COLO668 (cell line): ENCODE measurements around the gene PKLR.
A peak's percentile ranks its signal among the peaks of the same experiment; 100 is the strongest.

ENCODE experiments used
- DNase-seq: peaks from one replicate; lab custom pipeline; 2025; ENCODE audit not compliant: unreplicated experiment; lab: John Stamatoyannopoulos, UW

The PKLR gene

DNA sequence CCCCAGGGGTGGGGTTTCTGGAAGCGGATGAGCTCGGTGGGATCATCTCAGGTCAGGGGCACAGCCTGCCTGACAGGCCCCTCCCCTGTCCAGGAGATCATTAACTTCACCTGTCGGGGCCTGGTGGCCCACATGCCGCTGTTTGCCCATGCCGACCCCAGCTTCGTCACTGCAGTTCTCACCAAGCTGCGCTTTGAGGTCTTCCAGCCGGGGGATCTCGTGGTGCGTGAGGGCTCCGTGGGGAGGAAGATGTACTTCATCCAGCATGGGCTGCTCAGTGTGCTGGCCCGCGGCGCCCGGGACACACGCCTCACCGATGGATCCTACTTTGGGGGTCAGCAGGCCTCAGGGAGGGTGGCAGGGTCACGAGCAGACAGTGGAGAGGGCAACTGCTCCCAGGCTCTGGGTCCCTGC lies 15.6 kb downstream of the PKLR start:
- no peak for DNase-seq

DNA sequence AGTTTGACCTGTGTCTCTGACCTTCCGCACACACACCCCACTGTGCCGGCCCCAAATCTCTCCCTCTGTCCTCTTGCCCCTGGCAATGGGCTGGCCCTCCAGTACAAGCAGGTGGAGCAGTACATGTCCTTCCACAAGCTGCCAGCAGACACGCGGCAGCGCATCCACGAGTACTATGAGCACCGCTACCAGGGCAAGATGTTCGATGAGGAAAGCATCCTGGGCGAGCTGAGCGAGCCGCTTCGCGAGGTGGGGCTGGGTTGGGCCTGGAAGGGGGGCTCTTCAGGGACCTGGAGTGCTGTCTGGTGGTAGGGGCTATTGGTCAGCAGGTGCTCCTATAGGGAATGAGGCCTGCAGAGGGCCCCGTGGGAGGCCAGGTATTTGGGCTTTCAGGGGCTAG lies 16.2 kb downstream of the PKLR start:
- no peak for DNase-seq

DNA sequence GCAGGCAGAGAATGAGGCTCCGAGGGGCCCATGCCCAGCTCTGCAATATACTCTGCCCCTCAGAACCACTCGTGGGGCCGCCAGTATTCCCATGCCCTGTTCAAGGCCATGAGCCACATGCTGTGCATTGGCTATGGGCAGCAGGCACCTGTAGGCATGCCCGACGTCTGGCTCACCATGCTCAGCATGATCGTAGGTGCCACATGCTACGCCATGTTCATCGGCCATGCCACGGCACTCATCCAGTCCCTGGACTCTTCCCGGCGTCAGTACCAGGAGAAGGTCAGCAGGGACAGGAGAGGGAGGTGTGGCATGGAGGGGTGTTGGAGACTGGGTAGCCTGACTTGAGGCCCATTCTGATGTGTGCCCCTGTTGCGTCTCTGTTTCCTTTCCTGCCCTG lies 16.8 kb downstream of the PKLR start:
- DNase-seq = no peak

- DNase-seq = no peak
Observed at GRCh38 chr1:155282488-155283091, 18.6 kb downstream of the PKLR start.

GRCh38 chr1:155279268-155279667 lies 22.0 kb downstream of the PKLR start:
- no peak for DNase-seq

DNA sequence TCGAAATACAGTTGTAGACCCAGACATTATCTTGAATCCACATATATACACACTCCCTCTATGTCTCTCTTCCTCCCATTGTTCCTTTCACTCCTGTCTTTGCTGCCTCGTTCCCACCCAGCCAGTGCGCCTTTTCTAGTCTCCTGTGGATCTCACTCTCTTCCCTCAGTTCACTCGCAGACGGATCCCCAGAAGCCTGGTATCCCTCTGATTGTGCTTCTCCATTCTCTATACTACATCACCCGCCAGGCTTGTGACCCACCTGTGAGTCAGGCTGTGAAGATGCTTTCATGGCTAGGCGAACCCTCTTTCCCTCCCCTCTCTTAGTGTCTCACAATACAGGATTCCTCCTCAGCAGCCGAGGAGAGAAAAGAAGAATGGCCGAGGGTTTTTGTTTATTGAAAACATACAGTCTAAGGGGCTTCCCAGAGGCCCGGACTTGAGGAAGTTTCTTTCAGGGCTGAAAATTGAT lies 22.5 kb downstream of the PKLR start:
- no peak for DNase-seq

DNA sequence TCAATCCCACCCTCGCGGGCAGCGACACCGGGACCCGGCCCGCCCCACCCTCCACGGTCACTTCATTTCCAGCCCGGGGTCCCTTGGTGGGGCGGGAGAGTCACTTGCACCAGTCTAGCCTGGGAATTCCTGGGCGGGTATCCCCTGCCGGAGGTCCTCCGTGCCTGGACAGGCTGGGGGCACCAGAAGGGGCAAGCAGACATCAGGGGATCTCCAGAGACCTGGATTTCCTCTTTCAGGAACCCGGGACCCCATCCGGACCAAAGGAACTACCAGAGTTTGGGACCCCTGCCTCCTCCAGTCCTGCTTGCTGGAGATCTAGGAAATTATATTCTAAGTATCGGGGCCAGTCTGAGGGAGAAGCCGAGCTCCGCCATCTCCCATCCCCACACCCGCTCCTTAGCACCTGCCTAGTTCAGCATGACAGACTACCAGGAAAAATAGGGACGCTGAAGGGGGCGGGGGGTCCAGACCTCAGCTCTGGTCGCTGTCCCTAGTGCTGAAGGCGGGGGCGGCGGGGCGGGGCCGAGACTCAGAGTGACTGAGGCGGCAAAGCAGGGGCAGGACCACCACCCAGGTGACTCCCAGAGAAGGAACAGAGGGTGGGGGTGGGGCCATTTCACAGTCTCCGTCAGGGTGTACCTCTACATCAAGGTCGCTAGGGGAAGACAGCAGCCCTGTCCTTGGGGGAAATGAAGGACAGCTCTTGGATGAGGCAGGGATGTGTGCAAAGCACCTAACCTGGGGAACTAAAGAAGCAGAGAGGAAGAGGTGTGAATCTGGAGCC lies 23.1 kb downstream of the PKLR start:
- peak; percentile 69 for DNase-seq

DNA sequence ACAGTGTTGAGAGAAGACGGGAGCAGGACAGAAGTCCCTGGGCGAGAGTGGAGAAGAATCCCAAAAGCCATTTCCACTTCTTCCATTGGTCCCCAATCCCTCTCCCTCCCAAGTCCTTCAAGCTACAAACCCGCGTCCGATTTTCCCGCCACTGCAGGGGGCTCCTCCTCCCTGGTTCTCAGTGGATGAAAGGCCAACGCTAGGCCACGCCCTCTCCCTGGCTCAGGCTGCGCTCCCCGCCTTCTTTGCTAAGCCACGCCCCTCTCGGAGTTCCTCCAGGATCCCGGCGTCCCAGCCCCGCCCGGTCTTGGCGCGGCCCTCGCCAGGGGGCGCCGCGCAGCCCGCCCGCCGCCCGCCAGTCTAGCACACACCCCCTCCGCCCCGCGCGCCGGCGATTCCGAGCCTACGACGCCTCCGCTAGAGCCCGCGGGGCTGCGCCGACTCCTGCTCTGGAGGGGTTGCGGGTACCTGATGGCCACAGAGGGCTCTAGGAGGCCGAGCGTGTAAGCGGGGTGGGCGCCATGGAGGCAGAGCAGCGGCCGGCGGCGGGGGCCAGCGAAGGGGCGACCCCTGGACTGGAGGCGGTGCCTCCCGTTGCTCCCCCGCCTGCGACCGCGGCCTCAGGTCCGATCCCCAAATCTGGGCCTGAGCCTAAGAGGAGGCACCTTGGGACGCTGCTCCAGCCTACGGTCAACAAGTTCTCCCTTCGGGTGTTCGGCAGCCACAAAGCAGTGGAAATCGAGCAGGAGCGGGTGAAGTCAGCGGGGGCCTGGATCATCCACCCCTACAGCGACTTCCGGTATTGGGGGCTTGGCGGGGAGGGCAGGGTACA lies 24.0 kb downstream of the PKLR start, which contains the start of gene HCN3:
Gene HCN3 (plus strand): TSS at position 394 of the 832 bp plus-strand sequence. CDS start 128 bp downstream, at position 522.
- DNase-seq = peak; percentile 99

DNA sequence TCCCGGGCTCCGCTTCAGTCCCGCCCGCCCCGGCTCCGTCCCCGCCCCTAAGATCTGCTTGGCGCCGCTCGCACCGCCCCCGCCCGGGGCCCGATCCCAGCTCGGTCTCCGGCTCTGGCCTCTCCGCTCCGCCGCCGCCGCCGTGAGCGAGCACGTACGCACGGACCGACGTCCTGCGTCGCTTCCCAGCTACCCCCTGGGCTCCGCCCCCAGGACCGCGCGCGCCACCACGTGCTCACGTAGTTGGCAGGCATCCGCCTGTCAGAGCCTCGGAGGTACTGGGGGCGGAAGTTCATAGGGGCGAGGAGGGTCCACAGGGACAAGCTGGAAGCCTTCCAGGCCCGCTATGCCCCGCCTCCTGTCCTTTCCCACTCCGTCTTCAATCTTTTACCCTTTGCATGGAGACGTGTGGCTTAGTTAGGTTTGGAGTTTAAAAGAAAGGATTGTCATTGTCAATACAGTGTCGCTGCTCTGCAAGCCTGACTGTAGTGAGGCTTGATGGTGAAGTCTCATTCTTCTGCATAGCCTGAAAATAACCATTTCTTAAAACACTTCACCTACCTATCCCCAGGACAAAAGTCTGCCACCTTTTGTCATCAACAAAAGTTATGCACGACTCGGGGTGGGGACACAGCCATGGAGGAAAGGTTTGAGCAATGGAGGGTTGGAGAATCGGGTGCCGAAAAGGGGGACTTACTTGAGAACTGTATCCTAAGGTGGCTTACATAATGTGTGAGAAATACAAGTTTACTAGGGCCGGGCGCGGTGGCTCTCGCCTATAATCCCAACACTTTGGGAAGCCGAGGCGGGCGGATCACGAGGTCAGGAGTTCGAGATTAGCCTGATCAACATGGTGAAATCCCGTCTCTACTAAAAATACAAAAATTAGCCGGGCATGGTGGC lies 27.6 kb downstream of the PKLR start, which contains the start of gene CLK2:
Gene CLK2 (minus strand): TSS at position 162 of the 903 bp plus-strand sequence. CDS start 2,527 bp downstream, outside the sequence.
- DNase-seq = peak; percentile 99

DNA sequence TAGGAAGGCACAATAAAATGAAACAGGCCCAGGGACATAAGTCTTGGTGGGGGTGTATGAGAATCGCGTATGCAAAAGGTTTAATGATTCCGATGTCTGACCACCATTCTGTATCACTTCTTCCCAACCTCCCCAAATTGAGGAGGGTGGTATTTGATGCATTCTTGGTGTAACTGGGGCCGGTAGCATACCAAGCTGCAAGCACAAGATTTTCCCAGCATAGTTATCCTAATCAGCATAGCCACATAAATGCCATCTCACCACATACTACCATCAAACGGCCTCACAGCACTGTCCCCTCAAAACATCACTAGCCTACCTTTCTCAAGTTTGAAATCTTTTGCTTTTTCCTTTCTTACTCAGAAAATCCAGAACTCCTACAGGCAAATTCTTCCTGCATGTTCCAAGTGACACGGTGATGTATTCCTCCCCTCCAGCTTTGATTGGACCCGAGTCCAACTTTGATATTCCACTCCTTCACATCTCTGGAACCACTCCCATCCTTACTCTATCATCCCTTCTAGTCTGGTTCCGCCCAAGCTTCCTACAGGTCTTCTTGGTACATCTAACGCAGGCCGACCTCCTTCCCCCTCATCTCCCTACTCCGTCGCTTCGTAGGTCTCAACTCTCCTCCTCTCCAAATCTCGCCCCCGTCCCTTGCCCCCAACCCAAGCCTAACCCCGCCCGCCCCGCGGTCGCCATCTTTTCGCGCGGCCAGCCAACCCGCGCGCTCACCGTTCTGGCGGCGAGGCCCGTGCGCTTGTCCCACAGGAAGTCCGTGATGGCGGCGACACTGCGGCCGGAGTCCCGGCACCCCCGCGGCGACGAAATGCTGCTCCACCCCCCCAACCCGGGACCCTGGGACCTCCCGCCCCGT lies 28.5 kb downstream of the PKLR start:
- DNase-seq = peak; percentile 91

DNA sequence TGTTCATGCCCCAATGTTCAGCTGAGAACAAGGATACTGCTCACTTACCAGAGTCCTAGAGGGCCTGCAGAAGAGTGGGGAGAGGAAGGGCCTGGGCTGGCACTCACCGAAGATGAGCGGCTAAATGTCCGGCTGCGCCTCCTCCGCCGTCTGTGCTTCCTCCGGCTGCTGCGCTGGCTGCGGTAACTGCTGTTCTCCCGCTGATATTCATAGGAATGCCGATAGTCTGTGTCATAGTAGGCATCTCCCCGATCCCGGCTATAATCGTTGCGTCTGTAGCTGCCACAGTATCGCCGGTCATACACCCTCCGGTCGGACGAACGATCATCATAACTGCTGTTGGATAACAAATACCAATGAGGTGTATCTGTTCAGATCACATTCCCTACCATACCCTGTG lies 31.9 kb downstream of the PKLR start:
- DNase-seq = no peak

DNA sequence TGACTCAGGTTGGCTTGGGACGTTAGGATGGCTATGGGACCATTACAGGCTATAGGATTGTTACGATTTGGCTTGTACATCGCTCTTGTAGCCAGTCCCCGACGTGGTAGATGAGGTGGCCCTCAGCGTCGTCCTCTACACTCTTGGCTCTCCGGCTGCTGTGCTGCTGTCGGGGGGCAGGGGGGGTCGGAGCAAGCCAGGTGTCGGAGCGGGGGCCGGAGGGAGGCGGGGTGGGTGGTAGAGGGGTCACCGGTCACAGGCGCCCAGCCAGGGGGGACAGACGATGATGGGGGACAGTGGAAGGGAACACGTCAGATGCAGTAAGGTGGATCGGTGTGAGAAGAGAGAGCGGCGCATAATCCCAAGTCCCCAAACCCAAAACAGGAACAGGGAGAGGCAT lies 32.6 kb downstream of the PKLR start:
- DNase-seq = no peak

DNA sequence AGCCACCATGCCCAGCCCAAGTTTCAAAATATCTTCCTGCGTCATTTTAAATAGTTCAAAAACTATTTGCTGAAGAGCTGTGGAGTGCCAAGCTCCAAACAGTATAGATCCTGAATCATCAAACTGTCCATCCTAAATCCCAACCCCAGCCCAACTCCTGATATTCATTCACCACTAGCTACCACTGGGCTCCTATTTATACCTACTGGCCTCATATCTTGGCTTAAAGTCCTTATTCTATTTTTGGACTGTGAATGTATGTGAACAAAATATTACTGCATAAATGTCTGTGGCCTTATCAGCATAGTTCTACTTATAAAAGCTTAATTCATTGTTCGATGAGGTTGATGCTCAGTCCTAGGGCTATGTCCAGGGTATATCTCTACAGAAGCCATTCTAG lies 33.9 kb downstream of the PKLR start:
- no peak for DNase-seq

GRCh38 chr1:155266553-155266952 lies 34.7 kb downstream of the PKLR start:
- no peak for DNase-seq

DNA sequence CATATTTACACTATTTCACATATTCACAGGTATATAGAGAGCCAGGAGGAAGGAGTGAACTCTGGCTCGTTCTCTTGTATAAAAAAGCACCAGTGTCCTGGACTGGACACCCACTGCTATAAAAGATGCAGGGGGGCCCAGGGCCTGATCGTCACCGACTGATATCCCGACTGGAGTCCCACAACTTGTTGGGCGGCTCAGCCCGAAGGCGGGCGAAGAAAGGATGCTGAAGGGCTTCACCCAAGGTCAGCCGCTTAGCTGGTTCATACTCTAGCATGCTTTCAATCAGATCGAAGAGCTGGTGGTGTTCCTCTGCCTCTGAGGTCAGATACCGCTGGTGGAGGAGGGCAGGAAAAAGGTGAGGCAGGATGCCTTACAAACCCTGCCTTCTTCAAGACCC lies 38.2 kb downstream of the PKLR start:
- no peak for DNase-seq

DNA sequence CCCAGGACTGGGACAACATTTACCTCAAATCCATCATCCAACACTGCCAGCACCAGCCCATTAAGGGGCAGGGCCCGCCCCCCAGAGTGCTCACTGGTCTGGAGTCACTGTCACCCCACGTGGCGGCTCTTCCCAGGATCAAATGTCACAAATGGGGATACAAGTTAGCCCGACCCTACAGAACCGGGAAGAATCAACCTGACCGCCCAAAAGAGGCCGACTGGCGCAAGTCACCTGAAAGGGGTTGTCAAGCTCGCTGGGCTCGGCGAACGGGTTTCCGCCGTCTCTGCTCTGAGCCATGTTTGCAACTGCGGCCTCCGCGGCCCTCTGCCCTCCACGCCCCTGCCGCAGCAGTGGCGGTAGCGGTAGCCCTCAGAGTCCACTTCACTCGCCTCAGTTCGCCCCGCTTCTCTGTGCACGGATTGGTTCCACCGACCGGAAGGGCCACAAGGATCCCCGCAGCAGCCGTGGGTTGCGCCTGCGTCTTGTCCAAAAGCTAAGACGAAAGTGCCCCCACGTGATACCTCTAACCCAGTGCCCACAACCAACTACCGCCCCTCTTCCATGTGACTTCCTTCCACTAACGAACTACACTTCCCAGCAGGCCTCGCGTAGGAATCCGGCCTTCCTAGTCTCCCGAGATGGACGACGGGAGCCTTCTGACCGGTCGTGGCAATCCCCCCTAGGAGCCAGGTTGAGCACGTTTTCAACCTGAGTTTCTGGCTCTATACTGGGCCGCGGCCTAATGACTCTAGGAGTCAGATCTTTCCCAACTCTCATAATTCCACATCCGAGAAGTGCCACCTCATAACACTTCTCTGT lies 39.2 kb downstream of the PKLR start, which contains the start of gene SCAMP3:
Gene SCAMP3 (minus strand): TSS at position 509 of the 822 bp plus-strand sequence. CDS start 209 bp downstream, at position 300.
- DNase-seq = peak; percentile 95

DNA sequence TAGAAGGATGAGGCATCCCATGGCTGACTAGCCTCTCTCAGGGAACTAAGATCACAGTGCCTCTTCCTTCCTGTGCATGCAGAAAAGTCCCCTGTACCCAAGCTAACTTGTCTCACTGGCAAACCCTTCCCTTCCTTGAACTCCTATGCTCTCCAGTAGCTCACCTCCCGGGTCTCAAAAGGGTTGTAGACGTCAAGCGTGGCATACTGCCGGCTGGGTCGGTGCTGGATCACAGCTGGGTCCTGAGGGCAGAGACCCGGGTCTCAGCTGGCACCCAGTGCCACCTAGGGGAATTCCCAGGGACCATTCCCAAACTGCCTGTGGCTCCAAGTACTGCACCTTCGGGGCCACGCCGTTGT lies 39.8 kb downstream of the PKLR start:
- DNase-seq = peak; percentile 72

DNA sequence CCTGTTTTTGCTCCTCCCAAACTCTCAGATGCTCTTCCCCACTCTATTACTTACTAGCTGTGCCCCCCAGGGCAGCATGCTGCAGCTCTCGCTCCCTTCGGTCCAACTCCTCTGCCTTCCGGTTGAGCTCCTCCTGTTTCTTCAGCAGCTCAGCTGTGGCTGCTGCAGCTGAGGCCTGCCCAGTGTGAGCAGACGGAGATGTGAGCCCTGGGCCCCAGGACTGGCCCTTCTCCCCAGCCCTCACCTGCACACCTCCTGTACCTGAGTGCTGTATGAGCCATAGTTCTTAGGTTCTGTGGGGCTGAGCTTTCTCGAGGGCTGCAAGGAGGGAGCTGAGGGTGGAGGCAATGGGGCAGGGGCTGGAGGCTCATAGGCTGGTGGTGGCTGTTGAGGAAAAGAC lies 41.0 kb downstream of the PKLR start:
- no peak for DNase-seq
